K562 (cell line): Measurements from ENCODE around the gene TP63. TPM values are rescaled to one million over a fixed set of nuclear protein-coding genes. Genes with fewer than 3 reads are reported as not detected.

ENCODE experiments used
- ATAC-seq: fragments of 200-7000 bp; cut with Tn5 transposase; 3 replicates; pipeline ENCODE4 v1.9.1; 2020; ENCODE audit warnings: moderate library complexity
- BruUV-seq: library from RNA; stranded (reverse); fragments of 400-500 nt; replicated peaks from 2 replicates; lab custom pipeline; 2021; lab: Mats Ljungman, UMichigan
- CTCF ChIA-PET: fragments of 300-600 bp; formaldehyde crosslinking; extraction: SDS; loops from one replicate; lab custom pipeline; 2021; ENCODE audit warnings: low intra/inter-chr PET ratio; lab: Yijun Ruan, JAX
- POLR2A ChIA-PET: fragments of 300-600, 350-650 bp; sonication (Branson Sonifier 250); formaldehyde crosslinking; extraction: SDS; loops from one replicate; lab custom pipeline; 2021; ENCODE audit warnings: antibody characterized with exemption, inconsistent platforms; lab: Yijun Ruan, JAX
- DNase-seq, 4 experiments: peaks; one replicate each; pipeline versions ENCODE4 v3.0.0 to v3.0.0-alpha.2; 2011 to 2018; ENCODE audit warnings: low spot score in 3 of 4, mixed read lengths in 3 of 4; ENCODE audit errors: extremely low read depth in 1 of 4
- FAIRE-seq: peaks from 2 replicates; lab custom pipeline; 2011; peaks lifted over from hg19 to GRCh38; lab: Jason Lieb, UNC
- H2AFZ ChIP-seq: 2 replicates; pipeline ENCODE4 v1.6.0; 2011; ENCODE audit warnings: low read depth, low read length, control low read depth, inconsistent platforms
- H3K27ac ChIP-seq: fragments of 200-600 bp; 3 replicates; pipeline ENCODE4 v1.8.0; 2011; ENCODE audit warnings: low read depth, mild to moderate bottlenecking, control low read depth, inconsistent platforms, low read length, moderate library complexity, mixed read lengths; ENCODE audit errors: extremely low read depth
- H3K27me3 ChIP-seq, 2 experiments: fragments of 300-600 bp in 1 of 2; 2 replicates in 1 of 2; 3 replicates in 1 of 2; pipeline versions ENCODE4 v1.6.0 to v1.8.0; 2011; ENCODE audit warnings: inconsistent platforms in 2 of 2, low read length in 2 of 2, mild to moderate bottlenecking in 1 of 2, mixed read lengths in 1 of 2, moderate library complexity in 1 of 2; ENCODE audit not compliant: control insufficient read depth in 2 of 2, insufficient read depth in 2 of 2
- H3K36me3 ChIP-seq: fragments of 300-600 bp; 3 replicates; pipeline ENCODE4 v1.8.0; 2011; ENCODE audit warnings: mild to moderate bottlenecking, low read length, inconsistent platforms; ENCODE audit not compliant: control insufficient read depth, insufficient read depth
- H3K4me1 ChIP-seq, 2 experiments: fragments of 200-600 bp in 1 of 2; replicated peaks in 1 of 2; 2 replicates in 1 of 2; 3 replicates in 1 of 2; pipeline versions ENCODE4 v1.5.1 to v1.8.0; 2011; ENCODE audit warnings: inconsistent platforms in 2 of 2, low read length in 2 of 2, mild to moderate bottlenecking in 1 of 2, mixed read lengths in 1 of 2, moderate library complexity in 1 of 2; ENCODE audit not compliant: control insufficient read depth in 2 of 2, insufficient read depth in 2 of 2
- H3K4me2 ChIP-seq: 2 replicates; pipeline ENCODE4 v1.6.1; 2011; ENCODE audit warnings: low read length, control low read depth, inconsistent platforms, mixed read lengths; ENCODE audit not compliant: insufficient read depth
- H3K4me3 ChIP-seq: fragments of 200-600 bp; sonication (generic), shearing (Covaris generic); 2 replicates; pipeline ENCODE4 v1.5.1; 2016; ENCODE audit warnings: control low read depth, inconsistent platforms
- H3K79me2 ChIP-seq: fragments of 200-600 bp; 3 replicates; pipeline ENCODE4 v1.8.0; 2011; ENCODE audit warnings: low read length, inconsistent platforms; ENCODE audit not compliant: control insufficient read depth, insufficient read depth
- H3K9ac ChIP-seq, 2 experiments: 2 replicates each; pipeline versions ENCODE4 v1.6.0 to v1.6.1; 2011; ENCODE audit warnings: low read depth in 2 of 2, low read length in 2 of 2, control low read depth in 1 of 2, inconsistent platforms in 1 of 2, mild to moderate bottlenecking in 1 of 2, mixed read lengths in 1 of 2; ENCODE audit not compliant: insufficient read depth in 1 of 2
- H3K9me1 ChIP-seq: one replicate; pipeline ENCODE4 v1.6.0; 2011; ENCODE audit warnings: inconsistent platforms, mild to moderate bottlenecking, low read length, moderate library complexity; ENCODE audit not compliant: control insufficient read depth, insufficient read depth
- H3K9me3 ChIP-seq: replicated peaks from 2 replicates; pipeline ENCODE4 v1.5.1; 2011; ENCODE audit warnings: low read depth, low read length, inconsistent platforms; ENCODE audit not compliant: control insufficient read depth, insufficient read depth
- H4K20me1 ChIP-seq: replicated peaks from 2 replicates; pipeline ENCODE4 v1.6.1; 2011; ENCODE audit warnings: low read length, inconsistent platforms, mixed read lengths; ENCODE audit not compliant: control insufficient read depth, insufficient read depth
- FOXA3 ChIP-seq, 2 experiments: fragments of 450-650 bp in 1 of 2; sonication (generic) in 1 of 2; formaldehyde crosslinking; IDR thresholded peaks in 1 of 2; conservative IDR thresholded peaks in 1 of 2; 2 replicates each; pipeline versions ENCODE4 v1.4.0 to v1.8.0; 2020 to 2022; ENCODE audit warnings: mild to moderate bottlenecking in 2 of 2, missing genetic modification reagents in 1 of 2
- GTF2A2 ChIP-seq: IDR thresholded peaks from 2 replicates; pipeline ENCODE4 v1.6.1; 2016; ENCODE audit warnings: mild to moderate bottlenecking, missing genetic modification characterization, missing compliant biosample characterization
- MYC ChIP-seq, 2 experiments: fragments of 250-450 bp in 1 of 2; sonication (Bioruptor Pico) in 1 of 2; IDR thresholded peaks; 2 replicates each; pipeline versions ENCODE4 v1.5.1 to v1.6.1; 2012 to 2021; ENCODE audit warnings: low read depth in 2 of 2, borderline replicate concordance in 1 of 2, improper control_type of control experiment in 1 of 2, low read length in 1 of 2, mild to moderate bottlenecking in 1 of 2, moderate library complexity in 1 of 2
- NELFE ChIP-seq: IDR thresholded peaks from 2 replicates; pipeline ENCODE4 v1.6.1; 2011; ENCODE audit warnings: mild to moderate bottlenecking; ENCODE audit not compliant: insufficient read depth, insufficient read length
- NR2C1 ChIP-seq, 2 experiments: fragments of 450-650 bp; IDR thresholded peaks; 2 replicates each; pipeline ENCODE4 v1.6.1; 2017; ENCODE audit warnings: mild to moderate bottlenecking in 2 of 2, antibody characterized with exemption in 1 of 2, inconsistent platforms in 1 of 2, missing compliant biosample characterization in 1 of 2, missing genetic modification characterization in 1 of 2
- NR2C2 ChIP-seq, 2 experiments: fragments of 200-800 bp in 1 of 2; sonication (Bioruptor generic) in 1 of 2; sonication (generic) in 1 of 2; formaldehyde crosslinking in 1 of 2; IDR thresholded peaks; 2 replicates each; pipeline versions ENCODE4 v1.6.1 to v1.8.0; 2016 to 2022; ENCODE audit warnings: mild to moderate bottlenecking in 1 of 2, missing compliant biosample characterization in 1 of 2, missing genetic modification characterization in 1 of 2, missing genetic modification reagents in 1 of 2
- SREBF2 ChIP-seq: sonication (generic); formaldehyde crosslinking; IDR thresholded peaks from 2 replicates; pipeline ENCODE4 v1.4.0; 2020; ENCODE audit warnings: mild to moderate bottlenecking, missing genetic modification reagents
- STAT5B ChIP-seq: fragments of 250-450 bp; sonication (Bioruptor Pico); IDR thresholded peaks from 2 replicates; pipeline ENCODE4 v1.8.0; 2021; ENCODE audit warnings: mild to moderate bottlenecking, inconsistent platforms
- ZNF445 ChIP-seq: fragments of 250-450 bp; sonication (Bioruptor Pico); IDR thresholded peaks from 2 replicates; pipeline ENCODE4 v1.4.0; 2020; ENCODE audit warnings: low read depth, mild to moderate bottlenecking, moderate library complexity
- ZNF551 ChIP-seq: fragments of 250-450 bp; sonication (Bioruptor Pico); IDR thresholded peaks from 2 replicates; pipeline ENCODE4 v1.5.0; 2021; ENCODE audit warnings: mild to moderate bottlenecking, moderate library complexity
- ZNF780A ChIP-seq: fragments of 250-450 bp; sonication (Bioruptor Pico); IDR thresholded peaks from 2 replicates; pipeline ENCODE4 v1.5.0; 2021; ENCODE audit warnings: mild to moderate bottlenecking
- WGBS: fragments of 100-300 bp; shearing (Covaris generic); methylation state at CpG from one replicate; pipeline ENCODE4 v1.1.6; 2016; ENCODE audit warnings: low coverage, mixed read lengths; ENCODE audit not compliant: insufficient coverage; ENCODE audit errors: missing lambda C conversion rate; 5-methylcytosine and 5-hydroxymethylcytosine counted together
- in situ Hi-C: fragments of 300-500 bp; cut with MboI; formaldehyde crosslinking; loops from 4 replicates; pipeline ENCODE4 v1.15.0; 2018; ENCODE audit warnings: inconsistent platforms, mixed read lengths
- intact Hi-C: fragments of 100-400 bp; cut with micrococcal nuclease; formaldehyde crosslinking; loops from 2 replicates; pipeline ENCODE4 v1.14.2; 2022
- polyA plus RNA-seq, 8 experiments: library from polyadenylated mRNA; depleted of rRNA in 4 of 8; stranded (reverse) in 5 of 8; unstranded in 3 of 8; fragments of >200 nt; fragmentation: Nextera tagmentation in 2 of 8; fragmentation: Illumina TruSeq in 1 of 8; extraction: Ambion mirVana in 2 of 8; extraction: Trizol in 1 of 8; gene quantifications; 2 replicates each; pipeline versions ENCODE4 v1.2.1 to v1.2.3, GENCODE V29; 2011 to 2014; ENCODE audit warnings: inconsistent platforms in 1 of 8, missing spikeins in 1 of 8
- total RNA-seq, 7 experiments: library from RNA; depleted of rRNA in 6 of 7; stranded (reverse); fragments of >200 nt in 6 of 7; fragmentation: Illumina TruSeq in 2 of 7; extraction: Trizol in 2 of 7; gene quantifications; 2 replicates each; pipeline versions ENCODE4 v1.2.1 to v1.2.3, GENCODE V29; 2011 to 2021; ENCODE audit warnings: low replicate concordance in 1 of 7
- TF ChIP-seq, protein P1 (sequence below): IDR thresholded peaks from 2 replicates; pipeline ENCODE4 v1.6.1; 2014; ENCODE audit warnings: antibody characterized with exemption
- TF ChIP-seq, protein P2 (sequence below): fragments of 250-450 bp; sonication (Bioruptor Pico); IDR thresholded peaks from 2 replicates; pipeline ENCODE4 v1.4.0; 2020; ENCODE audit warnings: mild to moderate bottlenecking, moderate library complexity, borderline replicate concordance
- TF ChIP-seq, protein P3 (sequence below): fragments of 200-400 bp; formaldehyde crosslinking; IDR thresholded peaks from 2 replicates; pipeline ENCODE4 v1.6.1; 2017; ENCODE audit warnings: mild to moderate bottlenecking, low read depth, low read length, moderate library complexity

The TP63 gene
- total and polyA plus RNA-seq, 9 of the 15 experiments (the other 6 are each of a cell fraction or from before 2014, with no cell fraction given), result 0.32 to 1.4 (median 0.50) TPM

DNA sequence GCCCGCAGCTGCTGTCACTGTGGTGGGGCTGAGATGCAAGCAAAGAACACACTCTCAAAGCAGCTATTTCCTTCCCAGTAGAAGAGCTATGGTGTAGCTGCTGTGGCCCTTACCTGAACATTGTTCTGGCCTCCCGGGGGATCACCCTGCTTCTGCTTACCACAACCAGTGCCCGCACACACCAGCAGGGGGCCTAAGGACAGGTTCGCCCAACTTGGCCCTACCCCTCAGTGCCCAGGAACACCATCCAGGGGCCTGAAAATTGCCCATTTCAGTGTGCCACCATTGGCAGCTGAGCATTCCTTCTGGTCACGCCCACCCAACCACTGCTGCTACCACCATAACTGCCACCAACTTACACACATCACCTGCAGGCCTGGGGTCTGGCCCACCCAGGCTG is 113.0 kb downstream of the TP63 start:
- CTCF ChIA-PET, result no interaction called here
- no TSS peak for BruUV-seq
- in situ Hi-C loops, result no loop called here

More for the DNA sequence above, 113.0 kb downstream of the TP63 start:
- Histone ChIP-seq H3K4me2 (no peak overlapping the region), H2AFZ (no peak overlapping the region), H4K20me1 (no peaks in the 10 kb centered on the region), H3K27me3 (no peaks in the 10 kb centered on the region), H3K9me3 (peaks cover 7% of the 10 kb centered on the region; the same call in 1 of the 2 replicates), H3K4me1 (no peaks in the 10 kb centered on the region), H3K27ac (no peak overlapping the region), H3K4me3 (no peak overlapping the region), H3K9me1 (no peaks in the 10 kb centered on the region), H3K36me3 (no peaks in the 10 kb centered on the region), H3K9ac (no peak overlapping the region), H3K79me2 (no peaks in the 10 kb centered on the region)
- no peak for FAIRE-seq
- DNase-seq, result no peak
- WGBS, result 3% methylated on average over 5 of the region's 5 CpGs
- POLR2A ChIA-PET, result no interaction called here
- no peak for ATAC-seq
- TF ChIP-seq GTF2A2 (tag), result no peak
- TF ChIP-seq ZNF445, result no peak
- TF ChIP-seq, protein P1, sequence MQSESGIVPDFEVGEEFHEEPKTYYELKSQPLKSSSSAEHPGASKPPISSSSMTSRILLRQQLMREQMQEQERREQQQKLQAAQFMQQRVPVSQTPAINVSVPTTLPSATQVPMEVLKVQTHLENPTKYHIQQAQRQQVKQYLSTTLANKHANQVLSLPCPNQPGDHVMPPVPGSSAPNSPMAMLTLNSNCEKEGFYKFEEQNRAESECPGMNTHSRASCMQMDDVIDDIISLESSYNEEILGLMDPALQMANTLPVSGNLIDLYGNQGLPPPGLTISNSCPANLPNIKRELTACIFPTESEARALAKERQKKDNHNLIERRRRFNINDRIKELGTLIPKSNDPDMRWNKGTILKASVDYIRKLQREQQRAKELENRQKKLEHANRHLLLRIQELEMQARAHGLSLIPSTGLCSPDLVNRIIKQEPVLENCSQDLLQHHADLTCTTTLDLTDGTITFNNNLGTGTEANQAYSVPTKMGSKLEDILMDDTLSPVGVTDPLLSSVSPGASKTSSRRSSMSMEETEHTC, result no peak
- no peak for TF ChIP-seq SREBF2 (CRISPR knock-in tag)
- no peak for TF ChIP-seq NR2C2 (CRISPR knock-in tag; IDR thresholded peaks at IDR 0.05)
- no peak for TF ChIP-seq NR2C2 (tag; IDR thresholded peaks at IDR 0.05)
- TF ChIP-seq NR2C1 (IDR thresholded peaks at IDR 0.05), result no peak
- TF ChIP-seq NR2C1 (tag; IDR thresholded peaks at IDR 0.05), result no peak
- TF ChIP-seq, protein P2, sequence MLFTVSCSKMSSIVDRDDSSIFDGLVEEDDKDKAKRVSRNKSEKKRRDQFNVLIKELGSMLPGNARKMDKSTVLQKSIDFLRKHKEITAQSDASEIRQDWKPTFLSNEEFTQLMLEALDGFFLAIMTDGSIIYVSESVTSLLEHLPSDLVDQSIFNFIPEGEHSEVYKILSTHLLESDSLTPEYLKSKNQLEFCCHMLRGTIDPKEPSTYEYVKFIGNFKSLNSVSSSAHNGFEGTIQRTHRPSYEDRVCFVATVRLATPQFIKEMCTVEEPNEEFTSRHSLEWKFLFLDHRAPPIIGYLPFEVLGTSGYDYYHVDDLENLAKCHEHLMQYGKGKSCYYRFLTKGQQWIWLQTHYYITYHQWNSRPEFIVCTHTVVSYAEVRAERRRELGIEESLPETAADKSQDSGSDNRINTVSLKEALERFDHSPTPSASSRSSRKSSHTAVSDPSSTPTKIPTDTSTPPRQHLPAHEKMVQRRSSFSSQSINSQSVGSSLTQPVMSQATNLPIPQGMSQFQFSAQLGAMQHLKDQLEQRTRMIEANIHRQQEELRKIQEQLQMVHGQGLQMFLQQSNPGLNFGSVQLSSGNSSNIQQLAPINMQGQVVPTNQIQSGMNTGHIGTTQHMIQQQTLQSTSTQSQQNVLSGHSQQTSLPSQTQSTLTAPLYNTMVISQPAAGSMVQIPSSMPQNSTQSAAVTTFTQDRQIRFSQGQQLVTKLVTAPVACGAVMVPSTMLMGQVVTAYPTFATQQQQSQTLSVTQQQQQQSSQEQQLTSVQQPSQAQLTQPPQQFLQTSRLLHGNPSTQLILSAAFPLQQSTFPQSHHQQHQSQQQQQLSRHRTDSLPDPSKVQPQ (CRISPR knock-in tag), result no peak
- no peak for TF ChIP-seq NELFE
- no peak for TF ChIP-seq FOXA3 (CRISPR knock-in tag; conservative IDR thresholded peaks at IDR 0.05 in 1 of 2, IDR thresholded peaks at IDR 0.05 in 1 of 2)
- TF ChIP-seq, protein P3, sequence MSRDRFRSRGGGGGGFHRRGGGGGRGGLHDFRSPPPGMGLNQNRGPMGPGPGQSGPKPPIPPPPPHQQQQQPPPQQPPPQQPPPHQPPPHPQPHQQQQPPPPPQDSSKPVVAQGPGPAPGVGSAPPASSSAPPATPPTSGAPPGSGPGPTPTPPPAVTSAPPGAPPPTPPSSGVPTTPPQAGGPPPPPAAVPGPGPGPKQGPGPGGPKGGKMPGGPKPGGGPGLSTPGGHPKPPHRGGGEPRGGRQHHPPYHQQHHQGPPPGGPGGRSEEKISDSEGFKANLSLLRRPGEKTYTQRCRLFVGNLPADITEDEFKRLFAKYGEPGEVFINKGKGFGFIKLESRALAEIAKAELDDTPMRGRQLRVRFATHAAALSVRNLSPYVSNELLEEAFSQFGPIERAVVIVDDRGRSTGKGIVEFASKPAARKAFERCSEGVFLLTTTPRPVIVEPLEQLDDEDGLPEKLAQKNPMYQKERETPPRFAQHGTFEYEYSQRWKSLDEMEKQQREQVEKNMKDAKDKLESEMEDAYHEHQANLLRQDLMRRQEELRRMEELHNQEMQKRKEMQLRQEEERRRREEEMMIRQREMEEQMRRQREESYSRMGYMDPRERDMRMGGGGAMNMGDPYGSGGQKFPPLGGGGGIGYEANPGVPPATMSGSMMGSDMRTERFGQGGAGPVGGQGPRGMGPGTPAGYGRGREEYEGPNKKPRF, result no peak
- no peak for TF ChIP-seq ZNF780A (CRISPR knock-in tag)
- no peak for TF ChIP-seq STAT5B (CRISPR knock-in tag)
- TF ChIP-seq MYC (IDR thresholded peaks at IDR 0.05; ENCODE audit: low read depth, low read length), result no peak
- TF ChIP-seq MYC (CRISPR knock-in tag; IDR thresholded peaks at IDR 0.05; ENCODE audit: borderline replicate concordance, low read depth), result no peak
- TF ChIP-seq ZNF551 (CRISPR knock-in tag), result no peak
- TF ChIP-seq, all 486 proteins: peak for 0
- intact Hi-C loops, result no loop called here
